ENCODE results near the gene NTNG1.

Gene NTNG1

GRCh38 chr1:107405236-107405635 lies 264.4 kb downstream of the NTNG1 start:
- Mint-ChIP-seq H3K4me3 (no peak overlapping the region), H3K4me1 (no peaks in the 10 kb centered on the region), H3K36me3 (ENCODE audit: low read depth) (no peaks in the 10 kb centered on the region), H3K27ac (no peak overlapping the region), H3K9me3 (no peaks in the 10 kb centered on the region), H3K27me3 (ENCODE audit: low read depth, poor library complexity) (peaks cover 6% of the 10 kb centered on the region)
- TF ChIP-seq CTCF (IDR thresholded peaks at IDR 0.05) = no peak
- DNase-seq = no peak

- no peaks in the 10 kb centered on the region for H3K36me3 Mint-ChIP-seq (ENCODE audit: low read depth)
- no peak for DNase-seq
- TF ChIP-seq CTCF (IDR thresholded peaks at IDR 0.05) = no peak
- H3K4me3 Mint-ChIP-seq = no peak overlapping the region
- no peak overlapping the region for H3K27ac Mint-ChIP-seq
- no peaks in the 10 kb centered on the region for H3K9me3 Mint-ChIP-seq
- peaks cover 6% of the 10 kb centered on the region for H3K27me3 Mint-ChIP-seq (ENCODE audit: low read depth, poor library complexity)
- H3K4me1 Mint-ChIP-seq = no peaks in the 10 kb centered on the region
These were observed 266.2 kb downstream of the NTNG1 start for GRCh38 chr1:107407011-107407410.

- Mint-ChIP-seq H3K4me1 (no peaks in the 10 kb centered on the region), H3K4me3 (no peak overlapping the region), H3K27ac (no peak overlapping the region), H3K36me3 (ENCODE audit: low read depth) (no peaks in the 10 kb centered on the region), H3K27me3 (ENCODE audit: low read depth, poor library complexity) (no peaks in the 10 kb centered on the region), H3K9me3 (no peaks in the 10 kb centered on the region)
- DNase-seq = no peak
- no peak for TF ChIP-seq CTCF (IDR thresholded peaks at IDR 0.05)
These were observed 272.7 kb downstream of the NTNG1 start for GRCh38 chr1:107413546-107413945.

GRCh38 chr1:107413951-107414350 lies 273.1 kb downstream of the NTNG1 start:
- no peak for DNase-seq
- H3K36me3 Mint-ChIP-seq (ENCODE audit: low read depth) = no peaks in the 10 kb centered on the region
- no peaks in the 10 kb centered on the region for H3K9me3 Mint-ChIP-seq
- H3K27ac Mint-ChIP-seq = no peak overlapping the region
- H3K4me1 Mint-ChIP-seq = peaks cover under 1% of the 10 kb centered on the region
- H3K4me3 Mint-ChIP-seq = no peak overlapping the region
- peaks cover 1% of the 10 kb centered on the region for H3K27me3 Mint-ChIP-seq (ENCODE audit: low read depth, poor library complexity)
- TF ChIP-seq CTCF (IDR thresholded peaks at IDR 0.05) = no peak

GRCh38 chr1:107414550-107414949 lies 273.7 kb downstream of the NTNG1 start:
- H3K4me3 Mint-ChIP-seq = no peak overlapping the region
- no peak overlapping the region for H3K27ac Mint-ChIP-seq
- no peak for DNase-seq
- H3K9me3 Mint-ChIP-seq = no peaks in the 10 kb centered on the region
- no peak for TF ChIP-seq CTCF (IDR thresholded peaks at IDR 0.05)
- peaks cover 4% of the 10 kb centered on the region for H3K4me1 Mint-ChIP-seq
- no peaks in the 10 kb centered on the region for H3K36me3 Mint-ChIP-seq (ENCODE audit: low read depth)
- H3K27me3 Mint-ChIP-seq (ENCODE audit: low read depth, poor library complexity) = peaks cover 4% of the 10 kb centered on the region

- Mint-ChIP-seq H3K9me3 (no peaks in the 10 kb centered on the region), H3K4me1 (peaks cover 4% of the 10 kb centered on the region), H3K36me3 (ENCODE audit: low read depth) (no peaks in the 10 kb centered on the region), H3K27ac (no peak overlapping the region), H3K4me3 (no peak overlapping the region), H3K27me3 (ENCODE audit: low read depth, poor library complexity) (peaks cover 4% of the 10 kb centered on the region)
- no peak for TF ChIP-seq CTCF (IDR thresholded peaks at IDR 0.05)
- no peak for DNase-seq
These were observed 274.4 kb downstream of the NTNG1 start for GRCh38 chr1:107415241-107415640.

Measured in nephron progenitor cell (in vitro differentiated cells).